Renal cortical epithelial cell (primary cell): ENCODE data around the gene TCF7L2. TPM values are rescaled to one million over a fixed set of nuclear protein-coding genes. Genes with fewer than 3 reads are reported as not detected.
"Not testable (repeated sequence)": the region's sequence is repeated elsewhere in the genome, so short reads cannot be mapped to it uniquely, and the experiment has no call there.

Experiments
- DNase-seq: peaks from one replicate; pipeline ENCODE4 v3.0.0-alpha.2; 2011; ENCODE audit warnings: low read depth
- total RNA-seq: library from RNA; depleted of rRNA; stranded (reverse); fragments of >200 nt; gene quantifications from 2 replicates; pipeline ENCODE4 v1.2.3, GENCODE V29; 2014

TCF7L2 gene
- total RNA-seq, 1 donor from 2014 or later = 5.2 TPM

DNA sequence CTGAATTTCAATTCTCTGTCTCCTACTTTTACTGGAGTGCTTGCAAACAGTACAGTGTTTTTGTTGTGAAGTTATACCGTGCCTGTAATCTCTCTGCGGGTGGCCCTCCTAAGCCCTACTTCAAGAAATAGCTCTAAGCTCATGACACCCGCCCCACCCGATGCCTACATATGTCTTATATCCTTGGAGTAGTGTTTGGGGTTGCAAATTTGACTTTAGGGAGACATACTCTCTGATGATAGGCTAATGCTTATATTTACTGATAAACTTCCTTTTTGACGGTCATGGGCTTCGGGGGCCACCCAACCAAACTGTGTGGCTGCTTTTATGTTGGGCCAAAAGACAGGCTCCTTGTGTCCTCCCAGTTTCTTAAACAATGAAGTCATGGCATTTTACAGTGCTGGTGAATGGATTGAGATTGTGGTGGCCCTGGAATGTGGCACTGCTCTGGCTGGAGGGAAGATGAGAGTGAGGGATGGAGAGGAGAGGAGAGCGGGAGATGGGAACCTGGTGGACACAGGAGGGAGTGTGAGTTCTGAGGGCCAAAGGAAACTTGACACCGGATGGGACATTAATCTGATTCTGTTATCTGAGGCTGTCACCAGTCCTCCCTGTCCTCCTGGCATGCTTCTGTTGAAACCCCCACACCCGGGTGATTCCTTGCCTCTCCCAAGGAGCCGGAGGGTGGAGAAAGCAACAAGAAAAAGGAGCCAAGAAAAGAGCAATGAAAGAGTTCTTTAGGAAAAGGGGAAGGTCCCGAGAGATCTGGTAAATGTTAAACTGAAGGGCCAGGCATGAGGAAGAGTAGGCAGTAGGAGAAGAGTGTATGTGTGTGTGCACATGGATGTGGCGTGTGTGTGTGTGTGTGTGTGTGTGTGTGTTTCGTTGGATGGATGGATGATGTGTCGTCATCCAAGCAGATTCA is 113.3 kb downstream of the TCF7L2 start:
- no peak for DNase-seq

DNA sequence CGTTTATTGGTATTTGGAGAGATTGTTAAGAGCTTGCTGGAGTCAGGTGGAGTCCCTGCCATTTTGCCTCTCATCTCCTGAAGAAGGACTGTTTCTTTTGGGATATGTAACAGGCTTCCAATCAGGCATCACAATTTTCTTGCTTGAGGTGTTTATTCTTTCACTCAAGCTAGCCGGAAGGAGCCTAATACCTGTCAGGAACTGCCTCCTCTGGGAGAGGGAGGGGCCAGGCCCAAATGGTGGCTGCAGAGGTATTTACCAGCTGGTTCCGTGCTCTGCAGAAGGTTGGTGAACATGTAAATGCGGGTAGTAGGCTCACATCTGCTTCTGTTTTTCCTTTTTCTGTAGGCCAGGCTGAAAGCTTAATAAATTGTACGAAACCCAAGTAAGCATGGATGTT is 114.0 kb downstream of the TCF7L2 start:
- no peak for DNase-seq

DNA sequence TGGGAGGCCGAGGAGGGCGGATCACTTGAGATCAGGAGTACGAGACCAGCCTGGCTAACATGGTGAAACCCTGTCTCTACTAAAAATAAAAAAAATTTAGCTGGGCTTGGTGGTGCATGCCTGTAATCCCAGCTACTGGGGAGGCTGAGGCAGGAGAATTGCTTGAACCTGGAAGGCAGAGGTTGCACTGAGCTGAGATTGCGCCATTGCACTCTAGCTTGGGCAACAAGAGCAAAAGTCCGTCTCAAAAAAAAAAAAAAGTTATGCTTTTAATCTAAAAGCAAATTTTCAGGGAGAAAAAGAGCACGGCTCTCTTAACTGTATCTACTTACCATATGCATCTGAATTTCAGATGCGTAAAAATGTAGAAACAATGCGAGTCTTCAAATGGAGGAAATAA is 116.1 kb downstream of the TCF7L2 start:
- DNase-seq = not testable (repeated sequence)

DNA sequence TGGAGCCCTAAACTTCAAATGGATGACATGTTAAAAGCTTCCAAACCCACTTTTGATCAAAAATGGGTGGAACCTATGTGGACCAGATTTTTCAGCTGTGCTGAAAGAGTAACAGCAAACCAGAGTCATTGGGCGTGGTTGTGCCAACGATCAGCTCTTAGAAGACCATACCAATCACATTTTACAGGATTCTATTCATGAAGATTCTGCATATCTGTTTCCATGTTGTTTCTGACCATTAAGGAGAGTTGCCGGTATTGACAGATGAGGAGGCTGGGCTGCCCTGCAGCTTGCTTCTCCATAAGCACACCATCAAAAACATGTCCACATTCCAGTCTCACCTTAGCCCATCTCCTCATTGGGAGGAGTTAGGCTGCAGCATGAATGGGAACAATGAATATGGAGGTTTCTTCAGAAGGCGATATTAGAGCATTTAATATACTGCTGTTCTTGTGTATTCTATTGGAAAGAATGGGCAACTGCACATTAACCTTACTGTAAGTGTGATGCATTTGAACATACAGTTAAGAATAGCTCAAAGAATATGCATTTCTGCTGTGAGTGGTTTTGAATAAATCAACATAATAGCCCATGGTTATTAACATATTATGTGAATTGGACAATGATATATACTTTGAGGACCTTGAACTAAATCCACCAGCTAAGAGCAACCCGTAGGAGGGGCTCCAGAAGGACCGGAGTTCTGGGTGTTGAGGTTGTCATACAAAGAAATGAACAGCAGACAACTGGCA is 116.7 kb downstream of the TCF7L2 start:
- DNase-seq = no peak

DNA sequence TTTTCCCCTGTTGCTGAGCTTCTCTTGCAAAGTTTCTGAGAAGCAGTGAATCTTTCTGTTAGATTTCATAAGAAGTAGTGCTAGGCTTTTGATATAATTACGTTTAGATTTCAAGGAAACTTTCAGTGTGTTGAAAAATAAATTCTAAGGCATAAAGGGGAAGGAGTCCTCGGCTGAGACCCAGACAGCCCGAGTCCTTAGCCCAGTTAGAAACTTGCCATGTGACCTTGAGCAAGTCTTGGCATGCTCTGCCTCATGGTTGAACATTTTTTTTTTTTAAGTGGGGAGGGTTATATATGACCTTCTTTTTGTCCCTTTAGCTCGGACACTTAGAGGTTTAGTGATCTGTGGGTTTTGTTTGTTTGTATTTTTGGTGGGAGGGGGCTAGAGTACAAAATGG is 117.5 kb downstream of the TCF7L2 start:
- DNase-seq = no peak

DNA sequence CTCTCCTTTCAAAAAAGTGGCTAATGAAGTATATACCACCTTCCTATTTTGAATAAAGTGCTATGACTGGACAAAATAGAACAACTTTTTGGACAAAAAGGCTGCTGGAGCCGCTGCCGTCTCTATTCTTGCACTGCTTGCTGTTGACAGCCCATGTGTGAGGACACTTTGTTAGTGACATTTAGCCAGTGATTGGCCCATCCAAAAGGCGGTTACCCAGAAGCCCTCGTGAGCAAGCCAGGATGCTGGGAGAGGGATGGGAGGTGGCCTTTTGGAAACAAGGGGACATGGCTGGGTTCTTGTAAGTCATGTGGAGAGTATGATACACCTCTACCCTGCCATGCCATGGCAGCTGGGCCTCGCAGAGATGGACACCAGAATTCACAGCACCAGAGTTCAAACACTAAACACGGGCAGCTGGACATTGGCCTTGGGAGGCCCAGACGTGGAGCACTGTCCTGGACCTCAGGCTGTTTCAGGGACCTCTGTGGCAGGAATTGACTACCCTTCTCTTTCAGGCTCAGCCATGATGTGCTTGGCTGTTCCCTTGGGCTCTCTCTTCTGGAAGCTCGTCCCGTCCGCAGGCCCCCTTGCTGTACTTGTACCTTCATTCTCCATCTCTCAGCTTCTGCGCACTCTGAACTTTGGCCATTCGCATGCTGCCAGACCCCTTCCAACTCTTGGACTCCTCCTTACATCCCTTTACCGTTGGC is 118.3 kb downstream of the TCF7L2 start:
- no peak for DNase-seq

DNA sequence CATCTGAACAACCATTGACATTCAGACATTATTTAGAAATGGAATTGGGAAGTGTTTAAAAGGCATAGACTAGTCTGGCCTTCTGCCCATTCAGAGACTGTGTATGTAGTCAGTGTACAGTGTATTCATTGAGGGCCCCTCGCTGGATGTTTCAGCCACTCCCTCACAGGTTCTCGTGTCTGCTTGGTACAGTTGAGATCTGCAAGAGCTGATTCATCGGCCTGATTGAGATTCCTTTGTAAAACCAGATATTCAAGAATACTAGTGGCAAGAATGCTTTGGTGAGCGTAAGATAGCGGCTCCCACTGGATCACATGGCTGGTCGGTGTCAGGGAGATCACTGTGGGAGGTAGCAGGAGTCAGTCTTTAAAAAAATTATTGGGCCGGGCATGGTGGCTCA is 119.5 kb downstream of the TCF7L2 start:
- peak; percentile 62 for DNase-seq

DNA sequence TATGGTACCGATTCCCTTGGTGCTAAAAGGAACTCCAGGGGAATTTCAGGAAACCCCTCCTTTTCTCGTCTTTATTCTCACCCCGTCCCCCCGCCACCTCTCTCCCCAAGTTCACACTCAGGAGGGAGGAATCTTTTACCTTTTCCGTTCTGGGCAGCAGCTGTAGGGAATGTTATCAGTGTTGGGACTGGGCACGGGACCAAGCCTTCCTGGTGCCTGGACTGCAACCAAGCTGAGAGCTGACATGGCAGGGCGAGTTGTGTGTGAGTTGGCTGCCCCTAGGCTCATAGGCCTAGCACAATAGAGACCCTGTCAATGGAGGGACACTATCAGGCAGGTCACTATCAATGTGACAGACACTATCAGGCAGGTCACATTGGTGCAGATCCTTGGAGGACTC is 121.4 kb downstream of the TCF7L2 start:
- no peak for DNase-seq

DNA sequence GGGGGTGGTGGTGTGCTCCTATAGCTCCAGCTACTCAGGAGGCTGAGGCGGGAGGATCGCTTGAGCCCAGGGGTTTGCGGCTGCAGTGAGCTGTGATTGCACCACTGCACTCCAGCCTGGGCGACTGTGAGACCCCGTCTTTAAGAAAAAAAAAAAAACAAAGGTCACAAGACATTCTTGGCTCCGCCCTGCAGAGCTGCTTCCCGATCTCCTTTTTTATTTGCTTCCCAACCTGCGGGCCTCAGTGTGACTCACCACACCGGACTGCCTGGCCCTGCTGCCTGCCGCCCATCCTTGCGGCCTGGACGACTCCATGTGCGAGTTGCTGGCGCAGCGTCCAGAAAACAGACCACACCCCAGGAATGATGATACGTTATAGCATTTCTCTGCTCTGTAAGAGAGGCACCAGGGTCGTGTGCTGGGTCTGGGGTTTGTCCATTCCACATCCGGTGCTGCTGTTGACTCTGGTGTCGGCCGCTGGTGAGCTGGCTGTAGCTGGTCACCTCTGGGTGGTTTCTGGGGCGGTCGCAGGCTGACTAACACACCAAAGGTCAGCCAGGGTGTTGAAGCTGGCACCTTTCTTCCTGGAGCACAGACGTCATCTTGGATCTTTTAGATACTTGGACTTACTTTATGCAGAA is 123.6 kb downstream of the TCF7L2 start:
- peak; percentile 98 for DNase-seq

DNA sequence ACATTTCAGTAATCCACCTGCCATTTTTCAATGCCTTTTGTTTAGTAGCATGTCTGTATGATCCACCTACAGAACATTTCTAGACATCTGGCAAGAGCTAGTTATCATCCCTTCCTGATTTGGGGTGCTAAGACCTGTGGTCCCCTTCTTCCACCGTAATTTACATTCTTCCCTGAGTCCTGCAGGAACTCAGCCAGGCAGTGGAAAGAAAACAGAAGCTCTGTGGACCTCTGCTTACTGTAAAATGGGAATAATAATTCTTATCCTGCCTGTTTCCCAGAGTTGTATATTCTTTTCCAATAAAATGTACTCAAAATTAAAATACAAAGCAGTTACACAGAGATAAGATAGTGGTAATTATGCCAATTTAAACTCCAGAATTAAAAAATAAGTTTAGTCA is 126.9 kb downstream of the TCF7L2 start:
- no peak for DNase-seq

DNA sequence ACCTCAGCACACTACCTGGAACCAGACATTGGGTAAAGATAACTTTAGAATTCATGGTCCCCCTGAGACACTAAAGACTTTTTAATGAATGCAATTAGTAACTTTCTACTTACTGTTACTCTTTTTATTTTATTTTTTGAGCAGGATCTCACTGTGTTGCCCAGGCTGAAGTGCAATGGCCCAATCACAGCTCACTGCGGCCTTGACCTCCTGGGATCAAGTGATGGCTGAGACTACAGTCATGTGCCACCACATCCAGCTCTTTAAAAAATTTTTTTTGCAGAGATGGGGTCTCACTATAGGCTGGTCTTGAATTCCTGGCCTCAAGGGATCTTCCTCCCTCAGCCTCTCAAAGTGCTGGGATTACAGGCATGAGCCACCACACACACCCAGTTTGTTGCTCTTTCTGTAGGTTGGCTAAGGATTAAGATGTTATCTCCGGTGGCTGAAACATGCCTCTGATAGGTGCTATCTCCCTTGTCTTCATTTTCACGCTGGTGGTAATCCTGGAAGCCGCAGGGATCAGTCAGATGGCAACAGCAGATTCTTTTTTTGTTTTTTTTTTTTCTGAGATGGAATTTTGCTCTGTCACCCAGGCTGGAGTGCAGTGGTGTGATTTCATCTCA is 128.3 kb downstream of the TCF7L2 start:
- no peak for DNase-seq

DNA sequence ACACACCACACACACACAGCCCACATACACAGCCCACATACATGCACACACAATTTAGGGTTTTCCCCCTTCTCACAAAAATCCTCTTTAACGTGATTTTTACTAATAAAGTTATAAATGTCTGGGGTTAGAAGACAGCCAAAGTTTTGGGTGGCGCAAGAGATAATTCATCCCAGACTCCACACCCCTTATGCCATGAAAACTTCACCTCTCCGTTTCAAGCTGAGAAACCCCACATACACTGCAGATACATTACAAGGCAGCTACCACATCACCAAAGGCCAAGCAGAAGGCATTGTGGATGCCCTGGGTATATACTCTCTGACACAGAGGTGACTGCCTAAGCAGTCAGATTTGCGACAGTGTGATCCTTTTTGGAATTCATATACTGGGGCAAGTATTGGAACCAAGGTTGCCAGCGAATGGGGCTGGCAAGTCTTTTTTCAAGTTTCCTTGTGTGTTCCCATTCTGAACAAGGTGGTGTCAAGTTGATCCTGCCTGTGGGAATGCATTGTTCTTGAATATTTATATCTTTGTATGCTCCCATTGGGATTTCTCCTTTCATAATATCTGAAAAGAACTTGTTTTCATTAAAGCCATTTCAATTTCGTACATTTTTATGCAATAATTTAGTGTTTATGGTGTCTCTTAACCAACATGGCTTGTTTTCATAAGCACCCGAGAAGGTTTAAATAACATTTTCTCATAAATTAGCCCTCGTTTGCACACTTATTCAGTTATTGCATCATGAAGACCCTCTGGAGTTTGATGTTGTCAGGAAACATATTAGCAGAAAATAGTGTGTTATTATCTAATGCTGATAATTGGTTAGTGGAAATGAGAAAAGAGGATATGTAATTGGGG is 130.2 kb downstream of the TCF7L2 start:
- DNase-seq = no peak

DNA sequence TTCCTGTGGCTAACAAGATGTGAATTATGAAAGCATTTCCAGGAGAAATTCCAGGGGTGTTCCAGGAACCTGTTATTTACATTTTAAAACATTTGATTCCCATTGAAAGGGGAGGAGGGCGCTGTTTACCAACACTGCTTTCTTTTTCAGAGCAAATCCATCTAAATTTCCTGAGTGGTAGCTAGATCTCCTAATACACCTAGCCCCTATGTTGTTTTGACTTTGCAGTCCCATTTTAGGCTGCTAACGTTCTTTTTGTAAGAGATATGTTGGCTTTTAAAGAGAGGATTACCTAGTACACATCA is 130.8 kb downstream of the TCF7L2 start:
- DNase-seq = no peak

DNA sequence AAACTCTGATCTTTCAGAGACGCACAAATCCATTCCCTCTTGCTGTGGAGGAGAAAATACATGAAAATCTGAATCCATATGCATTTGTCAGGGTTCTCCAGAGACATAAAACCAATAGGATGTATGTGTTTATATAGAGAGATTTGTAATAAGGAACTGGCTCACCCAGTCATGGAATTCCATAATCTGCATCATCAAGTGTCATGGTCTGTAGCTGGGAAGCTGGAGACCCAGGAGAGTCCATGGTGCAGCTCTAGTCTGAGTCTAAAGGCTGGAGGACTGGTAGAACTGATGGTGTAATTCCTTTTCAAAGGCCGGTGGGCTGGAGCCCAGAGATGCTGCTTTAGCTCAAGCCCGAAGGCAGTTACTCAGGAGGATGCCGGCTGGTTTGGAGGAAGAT is 134.0 kb downstream of the TCF7L2 start:
- DNase-seq = no peak

DNA sequence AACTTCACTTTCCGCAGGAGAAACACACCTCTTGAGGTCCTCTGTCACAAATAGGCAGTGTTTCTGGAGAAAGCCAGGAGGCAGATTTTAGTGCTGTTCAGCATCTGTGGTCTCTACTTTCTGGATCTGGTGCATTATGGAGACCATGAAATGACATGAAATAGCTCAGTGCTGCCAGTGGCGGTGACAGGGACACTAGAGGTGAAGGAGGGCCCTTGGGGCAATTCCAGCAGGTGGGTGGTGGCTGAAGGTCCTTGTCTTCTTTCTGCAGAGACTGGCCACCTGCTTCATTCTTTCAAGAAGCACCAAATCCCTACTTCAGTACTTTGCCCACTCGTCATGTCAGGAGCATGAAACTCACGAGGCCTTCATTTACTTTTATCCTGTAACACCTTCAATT is 135.7 kb downstream of the TCF7L2 start:
- no peak for DNase-seq

DNA sequence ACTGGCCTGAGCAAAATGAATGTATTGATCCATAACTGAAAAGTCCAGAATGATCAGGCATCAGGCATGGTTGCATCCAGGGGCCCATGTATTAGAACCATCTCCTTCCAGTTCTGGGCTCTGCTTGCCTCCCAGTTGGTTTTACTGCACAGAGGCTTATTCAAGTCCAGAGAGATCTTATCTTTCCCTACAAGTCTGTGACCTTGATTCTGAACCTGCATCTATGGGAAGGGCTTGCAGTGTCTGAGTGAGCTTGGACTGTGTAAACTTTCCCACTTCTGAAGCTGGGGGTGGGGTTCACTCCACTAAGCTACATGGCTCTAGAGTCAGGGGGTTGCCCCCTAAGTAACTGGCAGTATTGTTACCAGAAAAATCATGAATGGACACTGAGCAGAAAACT is 136.2 kb downstream of the TCF7L2 start:
- peak; percentile 24 for DNase-seq

DNA sequence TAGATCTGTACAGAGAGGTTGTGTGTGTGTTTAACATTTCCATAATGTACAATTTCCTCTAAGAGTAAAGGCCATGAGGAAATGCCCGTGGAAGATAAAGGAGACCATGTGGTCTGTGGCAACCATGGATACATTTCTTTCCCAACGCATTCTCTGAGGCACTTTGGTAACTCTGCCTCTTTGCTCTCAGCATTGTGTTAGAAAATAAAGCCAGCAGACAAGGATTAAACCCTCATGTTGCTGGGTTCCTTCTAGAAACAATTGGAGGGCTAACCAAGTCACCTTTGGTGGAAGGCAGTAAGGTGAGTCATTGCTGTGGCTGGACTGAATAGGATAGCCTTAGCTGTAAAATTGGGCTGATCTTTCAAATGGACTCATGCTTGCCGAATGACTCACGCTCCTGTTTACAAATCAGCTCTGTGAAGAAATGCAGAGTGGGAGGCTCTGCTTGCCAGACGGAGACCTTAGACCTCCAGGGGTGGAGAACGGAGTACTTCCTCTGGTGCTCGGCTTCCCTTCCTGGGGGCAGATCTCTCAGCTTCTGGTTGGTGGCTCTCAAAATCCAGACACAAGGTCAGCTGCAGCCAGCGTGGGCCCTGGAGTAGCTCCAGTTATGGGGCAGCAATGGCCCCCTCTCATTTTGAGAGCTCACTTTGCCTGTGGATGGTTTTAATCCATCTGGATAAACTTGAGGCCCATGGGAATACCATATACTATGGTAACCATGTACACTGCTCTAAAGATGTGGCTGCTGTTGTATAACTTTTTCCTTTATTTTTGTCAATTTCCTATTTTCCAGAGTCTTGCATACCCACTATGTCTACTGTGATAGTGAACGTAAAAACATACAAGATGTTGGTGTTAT is 137.3 kb downstream of the TCF7L2 start:
- peak; percentile 100 for DNase-seq

DNA sequence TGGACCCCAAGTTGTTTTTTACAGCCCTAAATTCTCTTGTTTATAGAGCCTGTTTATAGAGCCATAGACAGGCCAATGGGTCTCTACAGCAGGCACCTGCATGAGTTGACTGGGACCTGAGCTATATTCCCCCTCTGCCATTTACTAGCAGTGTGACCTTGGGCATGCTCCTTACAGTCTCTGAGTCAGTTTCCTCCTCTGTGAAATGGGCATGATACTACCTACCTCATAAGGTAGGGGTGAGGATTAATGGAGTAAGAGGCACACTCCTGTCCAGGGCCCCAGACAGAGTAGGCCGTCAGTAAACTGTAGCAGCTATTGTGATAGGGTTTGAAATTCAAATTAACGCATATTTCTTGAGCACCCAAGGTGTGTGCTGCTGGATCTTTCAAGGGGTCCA is 138.1 kb downstream of the TCF7L2 start:
- no peak for DNase-seq

DNA sequence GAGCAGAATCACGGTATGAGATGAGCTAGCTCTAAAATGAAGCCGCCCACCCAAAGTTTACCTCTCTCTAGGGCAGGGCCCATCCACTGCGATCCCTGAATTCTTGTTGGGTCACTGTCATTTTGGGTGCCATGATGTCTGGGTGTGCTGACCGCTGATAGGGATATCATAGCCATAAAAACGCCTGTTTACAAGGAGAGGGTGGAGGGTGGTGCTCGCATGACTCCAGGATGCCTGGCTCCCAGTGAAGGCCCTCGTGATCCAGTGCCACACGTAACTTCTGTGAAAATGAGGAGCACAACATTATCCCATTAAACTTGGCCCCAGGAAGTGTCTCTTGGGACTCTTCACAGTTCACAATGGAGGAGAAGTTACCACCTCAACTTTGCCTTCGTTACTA is 139.5 kb downstream of the TCF7L2 start:
- no peak for DNase-seq

DNA sequence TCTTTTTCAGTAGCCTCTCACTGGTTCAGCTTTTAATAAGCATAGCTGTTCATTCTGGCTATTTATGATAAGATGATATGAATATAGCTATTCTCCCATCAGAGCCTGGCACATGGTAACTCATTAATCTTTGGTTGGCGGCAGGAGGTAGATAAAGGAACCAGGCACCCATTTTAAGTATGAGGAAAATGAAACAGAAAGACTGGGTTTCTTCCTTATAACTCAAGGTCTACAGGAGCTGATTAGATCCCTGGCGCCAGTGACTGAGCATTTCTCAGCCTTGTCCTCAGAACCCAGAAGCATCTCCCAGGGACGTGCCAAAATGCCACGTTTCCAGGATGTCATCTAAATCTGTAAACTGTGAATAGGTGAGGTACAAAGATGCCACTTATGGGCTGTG is 141.9 kb downstream of the TCF7L2 start:
- no peak for DNase-seq
